GM18858 (cell line): ENCODE data around the gene TTC29.
"Not testable (repeated sequence)": the region's sequence is repeated elsewhere in the genome, so short reads cannot be mapped to it uniquely, and the experiment has no call there.

Experiments used
- ATAC-seq: cut with Tn5 transposase; IDR thresholded peaks from one replicate; pipeline ENCODE4 v1.9.1; 2021; ENCODE audit not compliant: unreplicated experiment

TTC29 gene

DNA sequence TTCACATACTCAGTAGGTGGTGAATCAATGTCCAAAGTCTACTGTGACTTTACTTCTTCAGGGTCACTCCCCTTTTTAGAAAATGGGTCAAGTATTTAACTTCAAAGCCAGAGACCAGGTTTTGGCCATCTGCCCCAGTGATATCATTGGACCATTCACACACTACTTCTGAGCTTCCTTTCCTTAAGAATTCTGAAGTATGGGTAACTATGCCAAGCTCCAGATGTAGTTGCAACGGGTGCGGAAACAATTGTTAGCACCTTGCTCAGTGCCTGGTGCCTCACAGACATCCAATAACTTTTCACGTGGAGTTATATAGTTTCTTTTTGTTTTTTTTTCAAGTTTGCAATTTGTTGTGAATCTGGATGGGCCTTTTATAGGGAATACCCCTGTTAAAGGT is 62.6 kb downstream of the TTC29 start:
- no peak for ATAC-seq

DNA sequence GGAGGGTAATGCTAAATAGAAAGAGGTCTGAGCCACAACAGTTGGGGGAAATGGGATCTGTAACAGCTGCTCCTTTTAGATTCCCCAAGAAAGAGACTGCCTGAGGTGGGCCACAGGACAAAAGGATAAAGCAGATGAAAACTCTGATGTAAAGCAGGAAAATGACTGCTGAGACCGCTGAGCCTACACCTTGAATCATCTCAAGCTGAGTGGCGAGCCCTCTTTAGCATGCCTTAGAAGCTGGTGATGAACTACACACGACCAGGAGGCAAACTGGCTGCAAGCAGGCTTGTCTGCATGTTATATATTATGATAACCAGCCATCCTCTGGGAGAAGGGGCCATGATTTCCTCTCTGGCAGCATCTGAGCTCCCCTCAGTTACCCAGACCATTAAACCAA is 88.4 kb downstream of the TTC29 start:
- ATAC-seq: no peak

DNA sequence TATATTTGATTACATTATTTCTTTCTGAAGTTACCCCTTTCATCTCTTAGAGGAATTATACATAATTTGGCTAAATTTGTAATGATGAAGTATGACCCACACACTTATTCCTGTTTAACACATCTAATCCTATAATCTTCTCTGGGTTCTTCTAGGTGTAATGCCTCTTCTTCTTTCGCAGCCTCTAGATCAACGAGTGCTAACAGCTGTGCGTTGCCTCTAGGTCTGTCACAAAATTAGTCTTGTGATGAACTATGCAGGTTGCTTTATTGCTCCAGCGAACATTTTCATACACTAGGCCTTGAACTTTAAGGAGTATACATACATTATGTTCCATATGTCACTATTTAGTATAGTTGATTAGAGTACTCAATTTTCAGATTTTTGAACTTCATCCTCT is 89.9 kb downstream of the TTC29 start:
- ATAC-seq: no peak

DNA sequence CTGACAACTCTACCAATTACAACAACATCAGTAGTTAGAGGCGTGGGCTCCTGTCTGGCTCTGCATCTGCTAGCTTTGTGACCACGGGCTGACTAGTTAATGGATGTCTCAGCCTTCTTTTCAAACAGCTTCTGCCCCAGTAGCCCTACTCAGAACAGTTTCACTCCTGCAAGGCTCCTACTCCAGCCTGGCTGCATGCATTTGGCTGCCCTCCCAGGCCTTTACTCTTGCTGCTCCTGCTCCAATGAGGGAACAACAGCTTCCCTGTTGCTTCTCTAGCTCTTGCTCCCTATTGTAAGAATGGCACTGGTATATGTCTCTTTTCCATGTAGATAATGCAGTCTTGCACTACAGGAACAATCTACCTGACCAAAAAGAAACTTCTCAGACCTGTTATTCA is 93.3 kb downstream of the TTC29 start:
- ATAC-seq: no peak

DNA sequence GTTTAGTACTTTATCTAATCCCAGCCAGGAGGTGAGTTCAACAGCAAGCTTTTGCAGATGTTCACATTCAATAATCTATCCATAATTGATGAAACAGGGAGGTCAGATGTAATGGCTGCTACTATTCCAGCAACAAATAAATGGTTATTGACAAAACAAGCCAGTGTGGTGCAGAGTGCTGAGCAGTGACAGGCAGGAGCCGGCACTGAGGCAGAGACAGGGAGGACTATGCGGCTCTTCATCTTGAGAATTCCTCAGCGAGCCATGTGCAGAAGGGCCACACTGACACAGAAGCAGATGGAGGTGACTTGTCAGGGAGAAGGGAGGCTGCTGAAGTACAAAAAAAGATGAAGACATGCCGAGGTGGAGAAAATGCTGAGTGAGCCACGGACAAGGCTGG is 98.3 kb downstream of the TTC29 start:
- no peak for ATAC-seq

DNA sequence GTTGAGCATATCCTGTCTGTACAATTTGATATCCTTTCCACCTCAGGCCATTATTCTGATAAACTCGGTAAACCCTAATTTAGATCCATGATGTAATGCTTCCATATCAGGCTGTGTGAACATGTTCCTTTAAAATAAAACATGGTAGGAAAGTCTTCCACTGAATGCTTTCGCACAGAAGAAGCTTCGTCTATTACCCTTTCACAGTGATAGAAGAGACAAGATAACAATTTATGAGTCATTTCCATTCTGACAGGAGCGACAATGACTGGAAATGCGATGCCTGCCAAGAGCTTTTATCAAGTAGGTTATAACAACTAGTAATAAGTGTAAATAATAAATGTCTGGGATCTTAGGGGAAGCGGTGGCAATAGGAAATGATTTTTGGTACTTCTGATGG is 98.8 kb downstream of the TTC29 start:
- no peak for ATAC-seq

DNA sequence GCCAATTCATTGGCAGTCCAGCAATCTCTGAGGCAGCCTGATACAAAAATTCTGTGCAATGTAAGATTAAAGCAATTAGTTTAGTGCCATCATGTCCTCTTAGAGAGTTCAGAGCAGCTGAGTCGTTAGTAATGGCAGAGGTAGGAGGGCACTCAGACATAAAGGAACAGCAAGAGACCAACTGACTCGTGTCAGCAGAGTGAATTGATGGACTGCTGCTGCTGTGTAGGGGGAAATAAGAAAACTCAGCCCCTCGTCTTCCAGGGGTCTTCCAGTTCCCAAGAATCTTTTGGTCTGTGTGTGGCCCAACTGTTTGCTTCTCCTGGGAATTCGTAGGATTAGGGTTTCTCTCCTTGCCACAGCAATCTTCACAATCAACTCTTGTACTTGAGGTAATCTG is 100.9 kb downstream of the TTC29 start:
- ATAC-seq: no peak

DNA sequence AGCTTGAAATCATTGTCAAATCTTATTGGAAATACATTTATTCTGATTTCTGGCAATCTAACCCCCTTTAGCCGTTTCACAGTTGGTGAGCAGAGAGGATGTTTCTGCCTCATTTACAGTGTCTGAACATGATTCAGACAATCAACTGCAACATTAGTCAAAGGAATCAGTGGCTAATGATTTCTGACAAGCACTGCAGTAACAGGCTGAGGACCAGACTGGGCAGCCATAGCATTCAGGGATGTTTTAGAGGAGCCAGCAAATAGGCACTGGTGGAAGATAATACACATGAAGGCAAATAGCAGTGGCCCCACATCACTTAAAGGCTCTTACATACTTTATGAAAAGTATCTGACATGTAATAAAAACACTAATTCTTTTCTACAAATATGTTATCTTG is 102.8 kb downstream of the TTC29 start:
- no peak for ATAC-seq

DNA sequence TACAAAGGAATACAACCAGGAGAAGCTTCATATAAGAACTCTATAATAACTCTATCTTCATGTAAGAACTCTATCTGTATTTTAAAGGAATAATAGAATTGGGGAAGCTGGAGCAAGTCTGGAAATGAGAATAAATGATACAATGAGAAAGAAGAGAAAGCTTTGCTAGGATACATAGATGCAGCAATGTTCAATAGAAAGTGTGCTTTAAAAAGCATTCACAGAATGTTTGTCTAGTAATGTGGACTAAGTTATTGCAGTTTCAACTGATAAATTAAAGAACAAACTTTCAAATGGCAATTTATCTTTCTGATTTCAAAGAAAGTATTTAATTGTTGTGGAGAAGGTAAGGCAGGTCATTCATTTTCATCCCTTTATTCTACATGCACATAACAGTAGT is 104.9 kb downstream of the TTC29 start:
- no peak for ATAC-seq

DNA sequence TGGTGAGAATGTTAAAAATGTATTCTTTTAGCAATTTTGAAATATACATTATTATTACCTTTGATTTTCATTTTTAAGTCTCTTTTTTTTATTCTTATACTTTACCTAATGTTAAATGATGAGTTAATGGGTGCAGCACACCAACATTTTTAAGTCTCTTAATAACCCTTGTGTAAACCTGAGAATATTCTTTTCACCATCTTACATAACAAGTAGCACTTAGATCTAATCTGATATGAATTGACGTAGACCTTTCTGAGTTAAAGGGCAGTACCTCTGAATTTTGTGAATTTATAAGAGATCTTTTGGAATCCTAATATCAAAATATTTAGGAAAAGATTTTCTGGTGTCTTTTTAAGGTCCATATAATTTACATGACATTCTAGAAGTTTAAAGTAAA is 110.6 kb downstream of the TTC29 start:
- no peak for ATAC-seq

DNA sequence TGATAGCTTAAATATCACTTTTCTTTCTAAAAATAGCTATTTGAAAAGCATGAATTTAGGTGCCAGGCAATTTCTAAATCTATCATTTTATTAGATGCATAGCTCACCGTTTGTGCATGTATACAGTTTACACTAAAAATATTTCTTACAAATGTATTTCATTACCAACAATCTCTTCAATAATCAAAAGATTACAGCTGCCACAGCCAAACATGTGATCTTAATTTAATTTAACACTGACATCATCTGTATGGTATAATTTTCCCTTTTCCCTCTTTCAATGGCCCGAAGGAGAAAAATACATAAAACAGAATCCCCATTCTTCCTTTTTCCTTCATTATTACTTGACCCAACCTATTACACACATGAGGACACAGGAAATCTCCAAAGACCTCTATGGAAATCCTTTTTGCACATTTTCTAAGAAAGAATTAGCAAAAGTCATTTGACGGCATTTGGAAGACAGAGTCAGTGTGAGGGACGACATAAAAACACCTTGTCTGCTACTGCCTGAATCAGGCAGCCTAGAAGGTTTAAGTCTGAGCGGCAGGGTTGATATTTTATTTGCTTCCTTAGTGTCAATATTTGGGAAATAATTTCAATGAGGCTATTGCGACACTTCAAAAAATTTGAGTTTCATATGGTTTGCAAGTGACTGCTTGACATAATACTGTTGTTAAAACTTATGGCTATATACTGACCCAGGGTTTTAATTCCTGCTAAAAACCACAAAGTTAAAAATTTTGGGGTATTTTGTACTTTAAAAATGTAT is 111.2 kb downstream of the TTC29 start:
- ATAC-seq: no peak

DNA sequence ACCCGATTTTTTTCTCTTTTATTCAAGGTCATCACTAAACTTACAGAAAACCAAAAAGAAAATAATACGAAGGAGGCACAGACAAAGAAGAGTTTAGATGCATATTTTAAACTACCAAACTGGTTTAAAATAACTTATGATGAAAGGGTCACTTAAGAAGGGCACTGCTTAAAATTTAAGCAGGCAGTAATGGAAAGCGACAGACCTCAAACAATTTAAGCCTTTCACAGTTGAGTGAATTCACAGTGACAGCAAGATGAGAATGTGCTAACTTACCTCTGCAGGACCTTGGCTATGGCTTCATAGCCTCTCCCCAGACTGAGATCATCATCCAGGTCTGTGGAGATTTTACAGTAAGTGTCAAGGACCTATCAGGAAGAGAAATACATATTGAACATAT is 112.1 kb downstream of the TTC29 start:
- no peak for ATAC-seq

DNA sequence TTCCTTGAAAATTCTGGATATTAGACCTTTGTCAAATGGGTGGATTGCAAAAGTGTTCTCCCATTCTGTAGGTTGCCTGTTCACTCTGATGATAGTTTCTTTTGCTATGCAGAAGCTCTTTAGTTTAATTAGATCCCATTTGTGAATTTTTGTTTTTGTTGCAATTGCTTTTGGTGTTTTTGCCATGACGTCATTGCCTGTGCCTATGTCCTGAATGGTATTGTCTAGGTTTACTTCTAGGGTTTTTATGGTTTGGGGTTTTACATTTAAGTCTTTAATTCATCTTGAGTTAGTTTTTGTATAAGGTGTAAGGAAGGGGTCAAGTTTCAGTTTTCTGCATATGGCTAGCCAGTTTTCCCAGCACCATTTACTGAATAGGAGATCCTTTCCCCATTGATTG is 122.7 kb downstream of the TTC29 start:
- ATAC-seq: not testable (repeated sequence)

DNA sequence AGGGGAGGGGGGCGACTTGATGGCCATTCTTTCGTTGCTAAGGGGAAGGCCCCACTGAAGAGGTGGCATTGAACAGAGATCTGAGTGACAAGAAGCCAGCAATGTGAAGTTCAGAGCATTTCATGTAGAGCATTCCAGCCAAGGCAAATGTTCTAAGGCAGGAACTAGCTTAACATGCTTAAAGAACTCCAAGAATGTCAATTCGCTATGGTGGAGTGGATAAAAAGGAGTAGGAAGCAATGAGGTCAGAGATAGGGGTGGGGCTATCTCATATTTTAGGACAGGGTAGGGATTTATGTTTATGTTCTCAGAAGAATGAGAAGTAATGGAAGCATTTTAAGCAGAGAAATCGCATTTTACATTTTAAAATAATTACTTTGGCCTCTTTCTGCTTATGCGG is 130.9 kb downstream of the TTC29 start:
- ATAC-seq: no peak

DNA sequence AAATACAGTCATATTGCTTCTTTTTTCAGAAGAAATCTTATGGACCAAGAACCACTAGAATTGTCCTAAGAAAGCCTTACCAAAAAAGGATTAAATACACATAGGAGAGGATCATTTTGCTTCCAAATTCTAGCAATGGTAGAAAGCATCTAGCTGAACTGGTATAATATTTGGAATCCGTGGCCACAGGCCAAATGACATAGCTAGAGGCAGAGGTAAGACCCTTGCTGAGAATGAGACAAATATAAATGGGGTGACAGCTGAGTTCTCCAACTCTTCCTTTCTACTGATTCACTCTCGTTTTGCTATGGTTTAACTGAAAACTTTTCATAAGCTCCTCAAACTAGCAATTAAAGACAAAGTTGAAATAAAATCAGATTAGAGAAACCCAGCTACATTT is 150.0 kb downstream of the TTC29 start:
- ATAC-seq: no peak

DNA sequence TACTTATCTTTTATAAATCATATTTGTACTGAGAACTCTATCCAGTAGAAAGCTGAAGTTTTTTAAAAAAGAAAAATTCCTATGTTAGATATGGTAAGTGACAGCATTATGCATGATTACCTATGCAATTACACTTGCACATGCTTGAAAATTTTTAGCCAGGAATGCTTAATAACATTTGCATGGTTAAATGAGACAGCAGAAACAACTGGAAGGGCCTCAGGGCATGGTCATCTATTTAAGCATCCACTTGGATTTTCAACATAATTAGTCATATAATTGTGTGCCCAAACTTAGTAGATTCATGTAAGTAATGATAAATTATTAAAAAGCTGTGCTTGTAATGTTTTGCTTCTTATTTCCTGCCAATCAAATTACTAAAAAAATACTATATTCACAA is 151.9 kb downstream of the TTC29 start:
- no peak for ATAC-seq

DNA sequence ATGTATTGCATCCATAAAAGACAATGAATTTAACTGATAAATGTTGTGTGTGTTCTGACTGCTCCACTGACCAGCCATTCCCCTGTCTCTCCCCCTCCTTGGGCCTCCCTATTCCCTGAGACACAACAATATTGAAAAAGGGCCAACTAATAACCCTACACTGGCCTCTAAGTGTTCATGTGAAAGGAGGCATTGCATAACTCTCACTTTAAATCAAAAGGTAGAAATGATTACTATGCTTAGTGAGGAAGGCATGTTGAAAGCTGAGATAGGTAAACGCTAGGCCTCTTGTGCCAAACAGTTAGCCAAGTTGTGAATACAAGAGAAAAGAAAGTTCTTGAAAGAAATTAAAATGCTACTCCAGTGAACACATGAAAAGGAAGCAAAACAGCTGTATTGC is 154.2 kb downstream of the TTC29 start:
- no peak for ATAC-seq

DNA sequence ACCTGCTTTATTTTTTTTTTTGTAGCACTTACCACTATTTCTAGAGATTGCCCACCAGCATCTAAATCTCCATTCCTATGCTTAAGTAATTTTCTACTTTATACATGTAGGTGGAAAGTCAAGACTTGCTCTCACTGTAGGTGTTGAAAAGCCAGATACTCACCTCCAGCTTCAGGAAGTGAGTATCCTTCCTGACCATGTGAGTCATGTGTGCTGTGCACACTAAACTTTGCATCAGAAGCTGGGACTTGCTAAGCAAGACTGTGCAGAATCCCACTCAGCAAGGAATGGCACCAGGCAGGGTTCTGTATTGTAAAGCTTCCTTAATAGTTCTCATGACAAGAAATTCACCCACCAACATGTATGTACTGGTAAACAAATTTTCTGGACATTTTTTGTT is 155.1 kb downstream of the TTC29 start:
- ATAC-seq: no peak

DNA sequence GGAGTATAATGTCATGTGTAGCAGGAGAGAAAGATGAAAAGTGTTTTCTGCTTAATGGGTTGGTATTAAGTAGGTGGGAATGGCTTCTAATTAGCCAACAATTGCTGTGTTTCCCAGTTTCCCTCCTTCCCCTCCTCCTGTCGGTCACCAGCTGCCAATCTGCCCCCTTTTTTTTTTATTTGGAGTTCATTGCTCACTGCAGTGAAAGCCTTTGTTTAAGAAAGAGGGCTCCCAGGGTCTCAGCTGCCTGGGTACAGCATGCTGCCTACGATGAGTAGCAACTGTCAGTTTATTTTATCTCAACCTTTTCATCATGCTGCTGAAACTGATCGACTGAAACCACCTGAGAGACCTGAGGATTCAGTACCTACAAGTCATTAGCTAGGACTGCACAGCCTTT is 157.9 kb downstream of the TTC29 start:
- ATAC-seq: no peak

DNA sequence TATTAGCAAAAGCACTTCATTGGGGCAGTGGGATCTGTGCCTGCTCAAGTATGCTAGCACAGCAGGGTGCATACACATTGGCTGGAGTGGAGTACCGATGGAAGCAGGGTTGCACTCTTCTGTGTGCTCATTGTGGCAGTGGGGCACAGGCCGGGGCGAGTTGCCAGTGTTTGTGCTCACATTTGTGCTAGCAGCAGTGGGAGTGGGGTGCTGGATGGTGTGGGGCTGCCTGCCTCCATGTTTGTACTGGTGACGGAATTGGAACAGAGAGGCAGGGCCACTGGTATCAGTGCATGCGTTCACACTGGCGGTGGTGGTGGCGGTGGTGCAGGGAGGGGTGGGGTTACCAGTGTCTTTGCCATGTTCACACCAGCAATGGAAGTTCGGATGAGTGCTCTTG is 169.0 kb downstream of the TTC29 start:
- no peak for ATAC-seq

DNA sequence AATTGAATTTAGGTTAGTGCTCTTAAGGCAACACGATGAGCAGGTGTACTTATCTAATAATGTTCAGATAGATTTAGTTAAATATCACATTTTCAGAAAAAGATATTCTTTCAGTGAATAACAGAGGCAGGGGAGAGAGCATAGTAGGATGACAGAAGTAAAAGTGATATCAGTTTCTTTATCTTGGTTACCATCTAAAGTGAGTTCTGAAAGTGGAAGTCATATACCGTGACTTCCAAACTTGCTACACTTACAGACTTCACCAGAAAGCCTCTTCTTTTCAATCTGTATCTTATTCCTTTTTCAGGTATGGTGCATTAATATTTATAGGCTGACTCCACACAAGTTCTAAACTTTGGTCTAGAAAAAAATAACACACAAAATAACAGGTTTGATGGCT is 182.1 kb downstream of the TTC29 start:
- ATAC-seq: no peak

DNA sequence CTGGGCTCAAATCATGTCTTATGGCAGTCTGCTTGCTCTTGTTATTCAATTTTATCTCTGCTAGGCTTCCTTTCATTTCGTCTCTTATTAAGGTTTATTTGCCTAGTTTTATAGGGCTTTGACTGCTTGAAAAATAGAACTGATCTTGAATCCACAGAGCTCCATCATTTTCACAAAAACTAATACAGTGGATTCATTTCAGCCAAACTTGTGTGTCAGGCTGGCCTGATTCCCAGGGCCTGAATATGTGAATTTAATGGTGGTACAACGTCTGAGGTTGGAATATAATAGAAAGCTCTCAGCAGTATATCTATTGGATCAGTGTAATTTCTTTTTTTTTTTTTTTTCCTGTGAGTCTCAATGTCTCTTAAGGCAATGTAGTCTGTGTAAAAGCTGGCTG is 183.6 kb downstream of the TTC29 start:
- ATAC-seq: no peak

DNA sequence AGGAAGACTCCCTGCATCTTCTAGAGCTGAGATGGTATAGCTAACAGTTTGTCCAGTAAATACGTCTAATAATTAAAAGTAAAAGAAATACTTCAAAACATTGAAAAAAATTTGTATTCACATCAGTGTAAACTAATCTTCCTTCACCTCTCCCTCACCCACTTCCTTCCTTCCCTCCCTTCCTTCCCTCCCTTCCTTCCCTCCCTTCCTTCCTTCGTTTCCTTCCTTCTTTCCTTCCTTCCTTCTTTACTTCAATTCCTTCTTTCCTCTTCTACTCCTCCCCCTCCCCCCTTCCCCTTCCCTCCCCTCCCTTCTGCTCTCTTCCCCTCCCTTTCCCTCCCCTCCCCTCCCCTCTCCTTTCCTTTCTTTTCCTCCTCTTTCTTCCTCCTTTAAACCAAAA is 203.2 kb downstream of the TTC29 start:
- ATAC-seq: no peak

DNA sequence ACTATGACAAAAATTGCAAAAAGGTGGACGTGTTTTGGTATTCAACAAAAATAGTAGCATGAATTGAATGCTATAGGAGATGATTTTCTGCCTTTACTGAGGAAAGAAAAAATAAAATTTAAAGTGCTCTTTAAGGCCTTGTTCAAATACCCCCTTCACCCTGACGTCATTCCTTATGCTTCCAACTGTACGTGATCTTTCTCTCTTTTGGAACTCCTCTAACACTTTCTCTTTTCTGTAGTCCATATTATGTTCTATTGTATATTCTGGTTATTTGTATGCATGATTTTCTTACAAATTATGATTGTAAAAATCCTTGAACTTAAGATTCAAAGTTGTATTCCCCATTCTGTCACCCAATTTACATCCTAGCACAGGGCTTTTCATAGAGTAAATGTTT is 206.5 kb downstream of the TTC29 start:
- ATAC-seq: no peak
